Measurements from ENCODE around the gene CHD9. TPM values are rescaled to one million over a fixed set of nuclear protein-coding genes. Genes with fewer than 3 reads are reported as not detected.

The CHD9 gene
- total and polyA plus RNA-seq, 9 of the 15 experiments (the other 6 are each of a cell fraction or from before 2014, with no cell fraction given): 29.0 to 69.3 (median 40.6) TPM

DNA sequence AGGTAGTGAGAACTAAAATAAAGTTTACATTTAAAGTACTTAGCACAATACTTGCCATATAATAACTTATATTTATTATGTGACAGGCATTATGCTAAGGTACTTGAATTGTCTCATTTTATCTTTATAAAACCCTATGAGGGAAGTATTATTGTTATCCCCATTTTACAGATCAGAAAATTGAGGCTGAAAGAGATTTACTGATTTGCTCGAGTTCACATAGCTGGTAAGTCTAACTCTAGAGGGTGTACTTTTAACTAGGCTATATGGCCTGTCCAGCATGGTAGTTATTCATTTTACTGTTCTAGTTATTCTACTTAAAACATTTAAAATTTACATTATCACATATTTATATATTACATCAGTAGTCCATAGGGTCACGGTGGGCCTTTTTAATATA is 266.2 kb downstream of the CHD9 start (continued):
- TF ChIP-seq ADNP (tag; IDR thresholded peaks at IDR 0.05) (0 out of 2 replicates have a peak, but pooled peaks have one; percentile 32), FOXK2 (conservative IDR thresholded peaks at IDR 0.05 in 1 of 2, IDR thresholded peaks at IDR 0.05 in 1 of 2; ENCODE audit: low read depth in 2 of 2) (no peak), ZNF354B (CRISPR knock-in tag; IDR thresholded peaks at IDR 0.05) (no peak), RHOXF2B (CRISPR knock-in tag; conservative IDR thresholded peaks at IDR 0.05) (no peak), RBM25 (IDR thresholded peaks at IDR 0.05; ENCODE audit: low read depth, low read length, severe bottlenecking) (peak; percentile 82), PHTF2 (CRISPR knock-in tag; IDR thresholded peaks at IDR 0.05) (no peak)
- TF ChIP-seq, protein P1, sequence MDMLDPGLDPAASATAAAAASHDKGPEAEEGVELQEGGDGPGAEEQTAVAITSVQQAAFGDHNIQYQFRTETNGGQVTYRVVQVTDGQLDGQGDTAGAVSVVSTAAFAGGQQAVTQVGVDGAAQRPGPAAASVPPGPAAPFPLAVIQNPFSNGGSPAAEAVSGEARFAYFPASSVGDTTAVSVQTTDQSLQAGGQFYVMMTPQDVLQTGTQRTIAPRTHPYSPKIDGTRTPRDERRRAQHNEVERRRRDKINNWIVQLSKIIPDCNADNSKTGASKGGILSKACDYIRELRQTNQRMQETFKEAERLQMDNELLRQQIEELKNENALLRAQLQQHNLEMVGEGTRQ (CRISPR knock-in tag; IDR thresholded peaks at IDR 0.05): no peak
- TF ChIP-seq, protein P2, sequence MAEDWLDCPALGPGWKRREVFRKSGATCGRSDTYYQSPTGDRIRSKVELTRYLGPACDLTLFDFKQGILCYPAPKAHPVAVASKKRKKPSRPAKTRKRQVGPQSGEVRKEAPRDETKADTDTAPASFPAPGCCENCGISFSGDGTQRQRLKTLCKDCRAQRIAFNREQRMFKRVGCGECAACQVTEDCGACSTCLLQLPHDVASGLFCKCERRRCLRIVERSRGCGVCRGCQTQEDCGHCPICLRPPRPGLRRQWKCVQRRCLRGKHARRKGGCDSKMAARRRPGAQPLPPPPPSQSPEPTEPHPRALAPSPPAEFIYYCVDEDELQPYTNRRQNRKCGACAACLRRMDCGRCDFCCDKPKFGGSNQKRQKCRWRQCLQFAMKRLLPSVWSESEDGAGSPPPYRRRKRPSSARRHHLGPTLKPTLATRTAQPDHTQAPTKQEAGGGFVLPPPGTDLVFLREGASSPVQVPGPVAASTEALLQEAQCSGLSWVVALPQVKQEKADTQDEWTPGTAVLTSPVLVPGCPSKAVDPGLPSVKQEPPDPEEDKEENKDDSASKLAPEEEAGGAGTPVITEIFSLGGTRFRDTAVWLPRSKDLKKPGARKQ (CRISPR knock-in tag; IDR thresholded peaks at IDR 0.05): no peak

GRCh38 chr16:53323924-53324323 is 269.1 kb downstream of the CHD9 start:
- 88% methylated on average over 5 of the region's 5 CpGs for WGBS (ENCODE audit: insufficient coverage, low coverage, missing lambda C conversion rate)
- H3K27me3 ChIP-seq (ENCODE audit: control insufficient read depth in 2 of 2, insufficient read depth in 2 of 2, low read length in 2 of 2): no peaks in the 10 kb centered on the region
- H3K9ac ChIP-seq (ENCODE audit: insufficient read depth in 1 of 2, low read depth in 2 of 2, low read length in 2 of 2): no peak overlapping the region
- H2AFZ ChIP-seq (ENCODE audit: low read depth, low read length): no peak overlapping the region
- no peaks in the 10 kb centered on the region for H4K20me1 ChIP-seq (replicated peaks; ENCODE audit: control insufficient read depth, insufficient read depth, low read length)
- FAIRE-seq (no peak), ATAC-seq (no peak), DNase-seq (ENCODE audit: extremely low read depth in 1 of 4, low spot score in 3 of 4) (no peak)
- POLR2A ChIA-PET: no interaction called here
- BruUV-seq (replicated peaks): no TSS peak
- no peaks in the 10 kb centered on the region for H3K9me3 ChIP-seq (replicated peaks; ENCODE audit: control insufficient read depth, insufficient read depth, low read depth, low read length)
- no peak overlapping the region for H3K4me3 ChIP-seq
- no peaks in the 10 kb centered on the region for H3K4me1 ChIP-seq (replicated peaks in 1 of 2; ENCODE audit: control insufficient read depth in 2 of 2, insufficient read depth in 2 of 2, low read length in 2 of 2)
- H3K4me2 ChIP-seq (ENCODE audit: insufficient read depth, low read length): no peak overlapping the region
- H3K36me3 ChIP-seq (ENCODE audit: control insufficient read depth, insufficient read depth, low read length): peaks cover 56% of the 10 kb centered on the region; the same call in 2 of the 3 replicates
- intact Hi-C loops (cut with micrococcal nuclease) (no loop called here), in situ Hi-C loops (cut with MboI) (no loop called here)
- H3K27ac ChIP-seq (ENCODE audit: extremely low read depth, low read depth, low read length): no peak overlapping the region
- H3K79me2 ChIP-seq (ENCODE audit: control insufficient read depth, insufficient read depth, low read length): no peaks in the 10 kb centered on the region
- CTCF ChIA-PET (ENCODE audit: low intra/inter-chr PET ratio): no interaction called here
- no peaks in the 10 kb centered on the region for H3K9me1 ChIP-seq (ENCODE audit: control insufficient read depth, insufficient read depth, low read length)
- no peak for TF ChIP-seq CXXC5 (CRISPR knock-in tag; IDR thresholded peaks at IDR 0.05)
- no peak for TF ChIP-seq HEY1 (CRISPR knock-in tag; IDR thresholded peaks at IDR 0.05; ENCODE audit: borderline replicate concordance)
- TF ChIP-seq KLF6 (CRISPR knock-in tag; IDR thresholded peaks at IDR 0.05; ENCODE audit: borderline replicate concordance): no peak
- no peak for TF ChIP-seq RBM15 (IDR thresholded peaks at IDR 0.05; ENCODE audit: insufficient read depth, low read length)
- TF ChIP-seq MCM3 (IDR thresholded peaks at IDR 0.05): no peak
- TF ChIP-seq, protein P3, sequence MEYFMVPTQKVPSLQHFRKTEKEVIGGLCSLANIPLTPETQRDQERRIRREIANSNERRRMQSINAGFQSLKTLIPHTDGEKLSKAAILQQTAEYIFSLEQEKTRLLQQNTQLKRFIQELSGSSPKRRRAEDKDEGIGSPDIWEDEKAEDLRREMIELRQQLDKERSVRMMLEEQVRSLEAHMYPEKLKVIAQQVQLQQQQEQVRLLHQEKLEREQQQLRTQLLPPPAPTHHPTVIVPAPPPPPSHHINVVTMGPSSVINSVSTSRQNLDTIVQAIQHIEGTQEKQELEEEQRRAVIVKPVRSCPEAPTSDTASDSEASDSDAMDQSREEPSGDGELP (CRISPR knock-in tag; IDR thresholded peaks at IDR 0.05; ENCODE audit: borderline replicate concordance): no peak
- no peak for TF ChIP-seq MECOM (CRISPR knock-in tag; IDR thresholded peaks at IDR 0.05)
- TF ChIP-seq TFE3 (CRISPR knock-in tag; IDR thresholded peaks at IDR 0.05): no peak
- no peak for TF ChIP-seq SRF (CRISPR knock-in tag; IDR thresholded peaks at IDR 0.05)
- TF ChIP-seq NCOR1 (IDR thresholded peaks at IDR 0.05): no peak
- no peak for TF ChIP-seq CEBPB (tag; IDR thresholded peaks at IDR 0.05)
